Activated B cell treated with CpG ODN at 0.5 μM for 24 hours (primary cell): ENCODE results near the gene RYR2. TPM values are rescaled to one million over a fixed set of nuclear protein-coding genes. Genes with fewer than 3 reads are reported as not detected.
"Not testable (repeated sequence)": the region's sequence is repeated elsewhere in the genome, so short reads cannot be mapped to it uniquely, and the experiment has no call there.

Experiments used
- ATAC-seq: fragments of 200-7000 bp; cut with Tn5 transposase; one replicate; pipeline ENCODE4 v1.10.0; 2021; ENCODE audit warnings: low read depth, mild to moderate bottlenecking, moderate library complexity
- CTCF ChIA-PET: fragments of 350-600 bp; sonication (Branson Sonifier 250); formaldehyde crosslinking; loops from one replicate; lab custom pipeline; 2021; ENCODE audit warnings: antibody characterized with exemption; lab: Charles Lee
- POLR2A ChIA-PET: fragments of 350-600 bp; sonication (Branson Sonifier 250); formaldehyde crosslinking; loops from one replicate; lab custom pipeline; 2021; ENCODE audit warnings: antibody characterized with exemption; lab: Charles Lee
- DNase-seq: peaks from one replicate; pipeline ENCODE4 v3.0.0; 2022
- H3K27ac Mint-ChIP-seq: one replicate; pipeline ENCODE4 v1.8.0; 2020; ENCODE audit warnings: mixed read lengths
- H3K27me3 Mint-ChIP-seq: one replicate; pipeline ENCODE4 v1.8.0; 2021; ENCODE audit warnings: mixed read lengths
- H3K36me3 Mint-ChIP-seq: one replicate; pipeline ENCODE4 v1.8.0; 2021; ENCODE audit warnings: low read depth, mixed read lengths
- H3K4me1 Mint-ChIP-seq: one replicate; pipeline ENCODE4 v1.8.0; 2021; ENCODE audit warnings: mixed read lengths
- H3K4me3 Mint-ChIP-seq: one replicate; pipeline ENCODE4 v1.8.0; 2020; ENCODE audit warnings: mild to moderate bottlenecking, mixed read lengths
- H3K9me3 Mint-ChIP-seq: one replicate; pipeline ENCODE4 v1.8.0; 2020; ENCODE audit warnings: mixed read lengths
- CTCF ChIP-seq: fragments of 200-600 bp; IDR thresholded peaks from one replicate; pipeline ENCODE4 v1.8.0; 2022; ENCODE audit warnings: antibody characterized with exemption, mild to moderate bottlenecking
- intact Hi-C: fragments of 100-400 bp; cut with micrococcal nuclease; formaldehyde crosslinking; loops from one replicate; pipeline ENCODE4 v1.15.1; 2024
- total RNA-seq: library from RNA; stranded (reverse); gene quantifications from 2 replicates; pipeline ENCODE4 v1.2.3, GENCODE V29; 2022

RYR2 gene
- total RNA-seq, 1 donor from 2014 or later = not detected

- POLR2A ChIA-PET = no interaction called here
- DNase-seq = no peak
- no peaks in the 10 kb centered on the region for H3K27me3 Mint-ChIP-seq
- H3K4me1 Mint-ChIP-seq = no peaks in the 10 kb centered on the region
- intact Hi-C loops = no loop called here
- no peak for ATAC-seq
- CTCF ChIA-PET = interaction anchor here (1.3 kb wide), 1 partner anchor 9 kb away, joined by 3 read pairs; no protein-coding TSS in a partner anchor
- no peak for TF ChIP-seq CTCF
- no peaks in the 10 kb centered on the region for H3K36me3 Mint-ChIP-seq
- no peak overlapping the region for H3K27ac Mint-ChIP-seq
- H3K4me3 Mint-ChIP-seq = no peak overlapping the region
- no peaks in the 10 kb centered on the region for H3K9me3 Mint-ChIP-seq
These were observed 767.1 kb downstream of the RYR2 start for GRCh38 chr1:237809099-237809498.

GRCh38 chr1:237811633-237812032, 769.6 kb downstream of the RYR2 start:
- CTCF ChIA-PET = no interaction called here

GRCh38 chr1:237812061-237812460, 770.1 kb downstream of the RYR2 start:
- TF ChIP-seq CTCF = no peak
- intact Hi-C loops = no loop called here
- Mint-ChIP-seq H3K4me1 (no peaks in the 10 kb centered on the region), H3K4me3 (no peak overlapping the region), H3K36me3 (no peaks in the 10 kb centered on the region), H3K9me3 (no peaks in the 10 kb centered on the region), H3K27ac (no peak overlapping the region), H3K27me3 (no peaks in the 10 kb centered on the region)
- ChIA-PET POLR2A (no interaction called here), CTCF (no interaction called here)
- DNase-seq (no peak), ATAC-seq (no peak)

More at GRCh38 chr1:237811633-237812032, 769.6 kb downstream of the RYR2 start:
- DNase-seq = no peak
- intact Hi-C loops = no loop called here
- Mint-ChIP-seq H3K4me1 (no peaks in the 10 kb centered on the region), H3K27ac (no peak overlapping the region), H3K36me3 (no peaks in the 10 kb centered on the region), H3K4me3 (no peak overlapping the region), H3K9me3 (no peaks in the 10 kb centered on the region), H3K27me3 (no peaks in the 10 kb centered on the region)
- ATAC-seq = no peak
- TF ChIP-seq CTCF = no peak
- POLR2A ChIA-PET = no interaction called here

GRCh38 chr1:237814319-237814924, 772.4 kb downstream of the RYR2 start:
- H3K4me3 Mint-ChIP-seq = no peak overlapping the region
- no peak overlapping the region for H3K27ac Mint-ChIP-seq
- POLR2A ChIA-PET = no interaction called here
- TF ChIP-seq CTCF = no peak
- intact Hi-C loops = no loop called here
- no peaks in the 10 kb centered on the region for H3K27me3 Mint-ChIP-seq
- CTCF ChIA-PET = no interaction called here
- H3K9me3 Mint-ChIP-seq = no peaks in the 10 kb centered on the region
- no peaks in the 10 kb centered on the region for H3K36me3 Mint-ChIP-seq
- ATAC-seq (no peak), DNase-seq (no peak)
- H3K4me1 Mint-ChIP-seq = no peaks in the 10 kb centered on the region

GRCh38 chr1:237817277-237817676, 775.3 kb downstream of the RYR2 start:
- H3K9me3 Mint-ChIP-seq = no peaks in the 10 kb centered on the region
- H3K27me3 Mint-ChIP-seq = no peaks in the 10 kb centered on the region
- no peak overlapping the region for H3K27ac Mint-ChIP-seq
- no peaks in the 10 kb centered on the region for H3K4me1 Mint-ChIP-seq
- ChIA-PET CTCF (no interaction called here), POLR2A (no interaction called here)
- no peak for TF ChIP-seq CTCF
- H3K36me3 Mint-ChIP-seq = no peaks in the 10 kb centered on the region
- ATAC-seq (no peak), DNase-seq (no peak)
- intact Hi-C loops = no loop called here
- no peak overlapping the region for H3K4me3 Mint-ChIP-seq

- H3K27ac Mint-ChIP-seq, intact Hi-C loops, H3K27me3 Mint-ChIP-seq, POLR2A ChIA-PET, CTCF ChIA-PET, H3K9me3 Mint-ChIP-seq, H3K4me1 Mint-ChIP-seq, H3K36me3 Mint-ChIP-seq, DNase-seq, ATAC-seq, H3K4me3 Mint-ChIP-seq: not testable (repeated sequence)
These were observed 778.6 kb downstream of the RYR2 start for GRCh38 chr1:237820634-237821033.
